Astrocyte (in vitro differentiated cells and primary cell): ENCODE data around the gene SREBF1. TPM values are rescaled to one million over a fixed set of nuclear protein-coding genes. Genes with fewer than 3 reads are reported as not detected.

ENCODE experiments used
- DNase-seq: peaks from one replicate; pipeline ENCODE4 v3.0.0-alpha.2; 2010; ENCODE audit warnings: low read depth
- FAIRE-seq: peaks from 2 replicates; lab custom pipeline; 2011; peaks lifted over from hg19 to GRCh38; lab: Jason Lieb, UNC
- H2AFZ ChIP-seq: 2 replicates; pipeline ENCODE4 v1.6.0; 2012; ENCODE audit warnings: low read depth, low read length, inconsistent platforms
- H3K27ac ChIP-seq: 2 replicates; pipeline ENCODE4 v1.5.1; 2011; ENCODE audit warnings: low read depth, low read length, inconsistent platforms
- H3K27me3 ChIP-seq: 2 replicates; pipeline ENCODE4 v1.6.0; 2011; ENCODE audit warnings: low read length, inconsistent platforms; ENCODE audit not compliant: insufficient read depth
- H3K36me3 ChIP-seq: 2 replicates; pipeline ENCODE4 v1.5.1; 2011; ENCODE audit warnings: low read length, inconsistent platforms; ENCODE audit not compliant: insufficient read depth
- H3K4me1 ChIP-seq: 2 replicates; pipeline ENCODE4 v1.5.1; 2011; ENCODE audit warnings: low read length, inconsistent platforms; ENCODE audit not compliant: insufficient read depth
- H3K4me2 ChIP-seq: 2 replicates; pipeline ENCODE4 v1.6.0; 2012; ENCODE audit warnings: low read length, inconsistent platforms
- H3K4me3 ChIP-seq: 2 replicates; pipeline ENCODE4 v1.5.1; 2011; ENCODE audit warnings: low read depth, mild to moderate bottlenecking, low read length, inconsistent platforms; ENCODE audit not compliant: insufficient read depth
- H3K79me2 ChIP-seq: 2 replicates; pipeline ENCODE4 v1.6.0; 2012; ENCODE audit warnings: mild to moderate bottlenecking, low read length, inconsistent platforms; ENCODE audit not compliant: insufficient read depth
- H3K9ac ChIP-seq: 2 replicates; pipeline ENCODE4 v1.6.0; 2012; ENCODE audit warnings: mild to moderate bottlenecking, low read length, inconsistent platforms
- H3K9me3 ChIP-seq: 2 replicates; pipeline ENCODE4 v1.5.1; 2012; ENCODE audit warnings: low read depth, mild to moderate bottlenecking, low read length, inconsistent platforms; ENCODE audit not compliant: insufficient read depth
- H4K20me1 ChIP-seq: 2 replicates; pipeline ENCODE4 v1.6.0; 2012; ENCODE audit warnings: low read length, inconsistent platforms; ENCODE audit not compliant: insufficient read depth
- H3K27ac Mint-ChIP-seq: one replicate; pipeline ENCODE4 v1.8.0; 2021; ENCODE audit warnings: mild to moderate bottlenecking, mixed read lengths; ENCODE audit not compliant: unreplicated experiment
- H3K27me3 Mint-ChIP-seq: one replicate; pipeline ENCODE4 v1.8.0; 2021; ENCODE audit warnings: low read depth, mixed read lengths; ENCODE audit not compliant: unreplicated experiment
- H3K36me3 Mint-ChIP-seq: one replicate; pipeline ENCODE4 v1.8.0; 2021; ENCODE audit warnings: low read depth, mixed read lengths; ENCODE audit not compliant: unreplicated experiment
- H3K4me1 Mint-ChIP-seq: one replicate; pipeline ENCODE4 v1.8.0; 2021; ENCODE audit warnings: low read depth, mixed read lengths; ENCODE audit not compliant: unreplicated experiment
- H3K4me3 Mint-ChIP-seq: one replicate; pipeline ENCODE4 v1.8.0; 2021; ENCODE audit warnings: mild to moderate bottlenecking, moderate library complexity, mixed read lengths; ENCODE audit not compliant: unreplicated experiment
- H3K9me3 Mint-ChIP-seq: one replicate; pipeline ENCODE4 v1.8.0; 2021; ENCODE audit warnings: mild to moderate bottlenecking, mixed read lengths; ENCODE audit not compliant: unreplicated experiment
- EZH2 ChIP-seq: IDR thresholded peaks from 2 replicates; pipeline ENCODE4 v1.6.1; 2012; ENCODE audit warnings: mild to moderate bottlenecking, low read length, inconsistent platforms; ENCODE audit not compliant: insufficient read depth
- total RNA-seq: library from RNA; stranded (reverse); gene quantifications from 2 replicates; pipeline ENCODE4 v1.2.1, GENCODE V29; 2021
- TF ChIP-seq, protein P1 (sequence below): IDR thresholded peaks from 2 replicates; pipeline ENCODE4 v1.5.1; 2011; ENCODE audit warnings: low read depth, mild to moderate bottlenecking, inconsistent platforms, low read length, moderate library complexity; ENCODE audit not compliant: insufficient read depth

SREBF1 gene
- total RNA-seq, 1 donor from 2014 or later, result 65.6 TPM

DNA sequence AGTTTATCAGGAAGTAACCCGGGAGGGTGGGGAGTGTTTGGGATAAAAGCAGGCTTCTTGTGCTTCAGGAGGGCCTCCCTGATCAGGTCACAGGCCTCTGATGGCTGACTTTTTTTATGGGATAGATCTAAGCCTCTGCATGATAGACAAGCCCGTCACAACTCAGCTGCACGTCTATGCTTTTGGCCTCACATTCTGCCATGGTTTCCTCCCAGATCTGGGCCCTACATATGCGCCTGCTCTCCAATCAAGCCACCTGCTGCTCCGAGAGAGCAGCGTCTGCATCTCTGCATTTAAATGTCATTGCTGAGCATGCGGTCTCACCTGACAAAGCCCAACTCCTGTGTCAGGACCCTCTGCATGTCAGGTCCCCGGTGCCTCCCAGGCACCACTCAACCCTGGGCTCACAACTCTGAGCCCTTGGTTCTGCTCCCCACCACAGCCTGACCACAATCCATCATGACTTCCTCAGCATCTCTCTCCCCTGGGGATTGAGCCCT is 45.3 kb upstream of the SREBF1 start:
- peaks cover 6% of the 10 kb centered on the region for H3K36me3 ChIP-seq
- H3K79me2 ChIP-seq, result no peaks in the 10 kb centered on the region
- Mint-ChIP-seq H3K36me3 (peaks cover 54% of the 10 kb centered on the region), H3K27ac (no peak overlapping the region), H3K4me3 (no peak overlapping the region), H3K27me3 (no peaks in the 10 kb centered on the region), H3K4me1 (peaks cover 16% of the 10 kb centered on the region), H3K9me3 (no peaks in the 10 kb centered on the region)
- peaks cover 20% of the 10 kb centered on the region for H3K4me1 ChIP-seq
- DNase-seq (no peak), FAIRE-seq (no peak)
- H3K4me2 ChIP-seq, result no peak overlapping the region
- no peak overlapping the region for H3K27ac ChIP-seq
- TF ChIP-seq EZH2, result no peak
- TF ChIP-seq, protein P1, sequence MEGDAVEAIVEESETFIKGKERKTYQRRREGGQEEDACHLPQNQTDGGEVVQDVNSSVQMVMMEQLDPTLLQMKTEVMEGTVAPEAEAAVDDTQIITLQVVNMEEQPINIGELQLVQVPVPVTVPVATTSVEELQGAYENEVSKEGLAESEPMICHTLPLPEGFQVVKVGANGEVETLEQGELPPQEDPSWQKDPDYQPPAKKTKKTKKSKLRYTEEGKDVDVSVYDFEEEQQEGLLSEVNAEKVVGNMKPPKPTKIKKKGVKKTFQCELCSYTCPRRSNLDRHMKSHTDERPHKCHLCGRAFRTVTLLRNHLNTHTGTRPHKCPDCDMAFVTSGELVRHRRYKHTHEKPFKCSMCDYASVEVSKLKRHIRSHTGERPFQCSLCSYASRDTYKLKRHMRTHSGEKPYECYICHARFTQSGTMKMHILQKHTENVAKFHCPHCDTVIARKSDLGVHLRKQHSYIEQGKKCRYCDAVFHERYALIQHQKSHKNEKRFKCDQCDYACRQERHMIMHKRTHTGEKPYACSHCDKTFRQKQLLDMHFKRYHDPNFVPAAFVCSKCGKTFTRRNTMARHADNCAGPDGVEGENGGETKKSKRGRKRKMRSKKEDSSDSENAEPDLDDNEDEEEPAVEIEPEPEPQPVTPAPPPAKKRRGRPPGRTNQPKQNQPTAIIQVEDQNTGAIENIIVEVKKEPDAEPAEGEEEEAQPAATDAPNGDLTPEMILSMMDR, result no peak
- no peak overlapping the region for H3K9ac ChIP-seq
- no peak overlapping the region for H2AFZ ChIP-seq
- no peaks in the 10 kb centered on the region for H3K27me3 ChIP-seq
- H3K9me3 ChIP-seq, result no peaks in the 10 kb centered on the region
- H4K20me1 ChIP-seq, result peaks cover 29% of the 10 kb centered on the region
- no peak overlapping the region for H3K4me3 ChIP-seq

DNA sequence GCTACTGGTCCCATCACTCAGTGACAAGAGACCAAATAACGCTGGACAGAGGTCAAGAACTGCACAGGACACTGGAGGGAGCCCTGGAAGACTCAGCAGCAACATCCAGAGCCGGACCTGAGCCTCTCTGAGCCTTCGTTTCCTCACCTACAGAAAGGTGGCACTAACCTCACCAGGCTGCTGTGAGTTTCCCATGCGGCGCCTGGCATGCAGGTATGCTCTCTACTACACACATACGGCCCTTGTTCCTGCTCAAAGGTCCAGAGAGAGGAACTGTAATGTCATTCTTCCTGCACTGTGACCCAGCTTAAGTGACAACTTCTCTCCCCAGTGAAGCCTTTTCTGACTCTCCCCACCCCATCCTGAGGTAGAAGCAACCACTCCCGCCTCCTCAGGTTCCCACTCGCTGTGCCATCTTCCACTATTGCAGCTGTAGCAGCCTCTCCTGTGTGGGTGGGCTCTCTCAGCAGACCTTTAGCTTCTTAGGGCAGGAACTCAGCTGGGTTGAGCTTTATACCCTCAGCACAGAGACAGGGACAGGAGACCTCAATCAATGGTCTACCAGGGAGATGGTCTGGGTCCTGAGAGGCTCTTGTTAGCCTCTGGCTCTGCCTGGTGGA is 43.9 kb upstream of the SREBF1 start:
- no peak overlapping the region for H3K4me3 Mint-ChIP-seq
- H3K27me3 Mint-ChIP-seq, result no peaks in the 10 kb centered on the region
- H2AFZ ChIP-seq, result no peak overlapping the region
- H3K27ac Mint-ChIP-seq, result no peak overlapping the region
- DNase-seq (no peak), FAIRE-seq (no peak)
- peaks cover 22% of the 10 kb centered on the region for H3K4me1 Mint-ChIP-seq
- no peak overlapping the region for H3K27ac ChIP-seq
- H3K36me3 Mint-ChIP-seq, result peaks cover 59% of the 10 kb centered on the region
- H3K9me3 ChIP-seq, result no peaks in the 10 kb centered on the region
- no peaks in the 10 kb centered on the region for H3K79me2 ChIP-seq
- peaks cover 1% of the 10 kb centered on the region for H3K9me3 Mint-ChIP-seq
- H3K4me2 ChIP-seq, result no peak overlapping the region
- H4K20me1 ChIP-seq, result peaks cover 29% of the 10 kb centered on the region
- peaks cover 28% of the 10 kb centered on the region for H3K4me1 ChIP-seq
- no peak overlapping the region for H3K9ac ChIP-seq
- no peak overlapping the region for H3K4me3 ChIP-seq
- H3K36me3 ChIP-seq, result peaks cover 6% of the 10 kb centered on the region
- TF ChIP-seq EZH2, result no peak
- TF ChIP-seq, protein P1, result no peak
- H3K27me3 ChIP-seq, result no peaks in the 10 kb centered on the region
